K562 (cell line): ENCODE results near the gene UHRF1. TPM values are rescaled to one million over a fixed set of nuclear protein-coding genes. Genes with fewer than 3 reads are reported as not detected.
A peak's percentile ranks its signal among the peaks of the same experiment; 100 is the strongest.

Experiments used
- CREM ChIP-seq: IDR thresholded peaks from 2 replicates; pipeline ENCODE4 v1.6.1; 2014; ENCODE audit warnings: antibody characterized with exemption, low read depth
- ESRRA ChIP-seq: fragments of 450-650 bp; IDR thresholded peaks from 2 replicates; pipeline ENCODE4 v1.6.1; 2014; ENCODE audit warnings: low read depth, mild to moderate bottlenecking, moderate library complexity, borderline replicate concordance
- FOXA1 ChIP-seq: fragments of 450-650 bp; IDR thresholded peaks from 2 replicates; pipeline ENCODE4 v1.6.1; 2016; ENCODE audit warnings: mild to moderate bottlenecking, borderline replicate concordance
- FOXJ2 ChIP-seq: fragments of 200-800 bp; sonication (Bioruptor generic); IDR thresholded peaks from 2 replicates; pipeline ENCODE4 v1.6.1; 2016; ENCODE audit warnings: missing genetic modification characterization, missing compliant biosample characterization
- HMG20A ChIP-seq: fragments of 450-650 bp; formaldehyde crosslinking; conservative IDR thresholded peaks from 2 replicates; pipeline ENCODE4 v1.4.0; 2020; ENCODE audit warnings: mild to moderate bottlenecking, mixed read lengths
- KHSRP ChIP-seq: fragments of 450-650 bp; IDR thresholded peaks from 2 replicates; pipeline ENCODE4 v1.6.1; 2017
- PHB ChIP-seq: fragments of 250-450 bp; sonication (Bioruptor Pico); IDR thresholded peaks from 2 replicates; pipeline ENCODE4 v1.5.0; 2021
- RBM15 ChIP-seq: fragments of 200-400 bp; formaldehyde crosslinking; IDR thresholded peaks from 2 replicates; pipeline ENCODE4 v1.6.1; 2018; ENCODE audit warnings: mild to moderate bottlenecking, low read length, moderate library complexity; ENCODE audit not compliant: insufficient read depth
- RCOR1 ChIP-seq, 2 experiments: IDR thresholded peaks; 2 replicates each; pipeline ENCODE4 v1.6.1; 2012; ENCODE audit warnings: low read depth in 2 of 2, low read length in 2 of 2, borderline replicate concordance in 1 of 2, improper control_type of control experiment in 1 of 2
- SAFB ChIP-seq: fragments of 200-400 bp; formaldehyde crosslinking; IDR thresholded peaks from 2 replicates; pipeline ENCODE4 v1.6.1; 2017; ENCODE audit warnings: low read depth, low read length, borderline replicate concordance
- SAFB2 ChIP-seq: fragments of 200-400 bp; formaldehyde crosslinking; IDR thresholded peaks from 2 replicates; pipeline ENCODE4 v1.6.1; 2018; ENCODE audit warnings: borderline replicate concordance, low read length, low read depth, moderate library complexity; ENCODE audit not compliant: severe bottlenecking
- SMARCA4 ChIP-seq: fragments of 450-650 bp; IDR thresholded peaks from 2 replicates; pipeline ENCODE4 v1.6.1; 2016
- TBL1XR1 ChIP-seq, 2 experiments: IDR thresholded peaks; 2 replicates each; pipeline ENCODE4 v1.6.1; 2012; ENCODE audit warnings: improper control_type of control experiment in 2 of 2, low read length in 2 of 2, mild to moderate bottlenecking in 1 of 2
- ZNF24 ChIP-seq: fragments of 450-650 bp; IDR thresholded peaks from 2 replicates; pipeline ENCODE4 v1.6.1; 2016
- ZZZ3 ChIP-seq: fragments of 450-650 bp; IDR thresholded peaks from 2 replicates; pipeline ENCODE4 v1.6.1; 2016; ENCODE audit warnings: antibody characterized with exemption, mild to moderate bottlenecking, moderate library complexity
- polyA plus RNA-seq, 8 experiments: library from polyadenylated mRNA; depleted of rRNA in 4 of 8; stranded (reverse) in 5 of 8; unstranded in 3 of 8; fragments of >200 nt; fragmentation: Nextera tagmentation in 2 of 8; fragmentation: Illumina TruSeq in 1 of 8; extraction: Ambion mirVana in 2 of 8; extraction: Trizol in 1 of 8; gene quantifications; 2 replicates each; pipeline versions ENCODE4 v1.2.1 to v1.2.3, GENCODE V29; 2011 to 2014; ENCODE audit warnings: inconsistent platforms in 1 of 8, missing spikeins in 1 of 8
- total RNA-seq, 7 experiments: library from RNA; depleted of rRNA in 6 of 7; stranded (reverse); fragments of >200 nt in 6 of 7; fragmentation: Illumina TruSeq in 2 of 7; extraction: Trizol in 2 of 7; gene quantifications; 2 replicates each; pipeline versions ENCODE4 v1.2.1 to v1.2.3, GENCODE V29; 2011 to 2021; ENCODE audit warnings: low replicate concordance in 1 of 7
- TF ChIP-seq, protein P1 (sequence below): fragments of 250-450 bp; sonication (Bioruptor Pico); IDR thresholded peaks from 2 replicates; pipeline ENCODE4 v1.5.0; 2021; ENCODE audit warnings: mild to moderate bottlenecking, moderate library complexity
- TF ChIP-seq, protein P2 (sequence below), 2 experiments: IDR thresholded peaks in 1 of 2; conservative IDR thresholded peaks in 1 of 2; 2 replicates each; pipeline ENCODE4 v1.6.1; 2016; ENCODE audit warnings: low read depth in 2 of 2, mild to moderate bottlenecking in 1 of 2, missing compliant biosample characterization in 1 of 2, missing genetic modification characterization in 1 of 2, moderate library complexity in 1 of 2
- TF ChIP-seq, protein P3 (sequence below), 2 experiments: fragments of 450-650 bp; IDR thresholded peaks; 2 replicates each; pipeline ENCODE4 v1.6.1; 2016
- TF ChIP-seq, protein P4 (sequence below): fragments of 250-450 bp; sonication (Bioruptor Pico); IDR thresholded peaks from 2 replicates; pipeline ENCODE4 v1.8.0; 2021; ENCODE audit warnings: moderate library complexity, mild to moderate bottlenecking, inconsistent platforms

Gene UHRF1
- total and polyA plus RNA-seq, 9 of the 15 experiments (the other 6 are each of a cell fraction or from before 2014, with no cell fraction given), result 6.0 to 101 (median 30.9) TPM

DNA sequence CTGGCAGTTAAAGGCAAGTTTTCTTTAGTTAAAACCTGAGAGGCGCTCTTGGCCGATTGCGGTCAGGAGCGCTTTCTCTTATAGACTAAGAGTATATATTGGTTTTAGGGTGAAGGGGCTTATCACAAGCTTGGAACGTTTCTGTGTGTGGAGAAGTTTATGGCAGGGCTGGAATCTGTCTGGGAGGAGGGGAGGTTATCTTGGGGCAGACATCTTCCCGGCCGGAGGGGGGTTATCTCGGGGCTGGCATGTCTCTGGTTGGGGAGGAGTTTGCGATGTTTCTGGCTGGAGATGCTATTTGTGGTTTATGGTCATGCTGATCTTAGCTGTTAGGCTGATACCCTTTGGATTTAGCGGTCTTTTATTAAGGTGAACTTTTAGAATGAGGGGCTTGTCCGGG lies 78.0 kb downstream of the UHRF1 start (continued):
- TF ChIP-seq, protein P1, sequence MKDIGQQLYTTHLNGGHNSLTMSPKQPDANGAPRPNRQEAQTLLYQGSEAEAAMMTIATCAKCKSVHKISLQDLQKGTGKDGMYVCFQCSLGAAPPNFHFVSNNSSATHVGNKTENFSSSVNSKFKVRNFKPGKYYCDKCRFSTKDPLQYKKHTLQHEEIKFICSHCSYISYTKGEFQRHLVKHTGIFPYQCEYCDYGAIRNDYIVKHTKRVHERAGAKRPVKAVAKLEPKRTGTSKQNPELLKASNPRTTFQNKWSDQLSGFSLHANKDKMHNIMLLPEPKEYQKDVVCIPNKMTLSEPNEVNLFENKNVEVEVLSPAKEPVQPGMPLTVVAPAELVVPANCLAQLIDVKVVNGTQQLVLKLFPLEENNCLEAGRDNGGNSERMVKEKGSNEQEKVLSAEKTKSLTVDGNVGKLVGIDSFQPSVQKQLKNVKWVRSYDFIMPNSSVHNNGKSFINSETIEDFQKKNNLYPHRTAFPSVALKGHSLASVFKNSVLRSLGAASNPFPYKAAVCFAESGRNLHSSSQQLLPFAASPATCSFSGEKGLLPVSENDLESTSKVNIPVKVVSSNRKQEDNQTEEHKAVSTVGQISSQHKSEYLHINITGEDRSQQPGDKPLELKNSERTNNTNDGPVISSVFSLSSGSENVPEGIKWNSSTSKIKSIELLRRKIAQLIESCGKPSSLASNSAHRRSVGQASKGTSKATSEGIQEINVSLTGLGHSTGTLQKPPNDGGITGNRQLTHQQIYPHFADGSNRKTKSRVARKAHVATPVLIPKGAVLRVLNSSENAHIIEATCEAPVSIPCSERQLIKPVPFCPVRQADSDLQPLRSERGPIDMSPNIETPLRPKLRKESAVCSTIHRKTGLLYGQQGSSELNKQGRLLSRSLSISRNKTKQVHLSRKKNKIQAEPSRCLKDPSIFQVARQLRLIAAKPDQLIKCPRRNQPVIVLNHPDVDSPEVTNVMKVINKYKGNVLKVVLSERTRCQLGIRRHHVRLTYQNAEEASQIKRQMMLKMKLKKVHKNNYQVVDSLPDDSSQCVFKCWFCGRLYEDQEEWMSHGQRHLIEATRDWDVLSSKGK (CRISPR knock-in tag), result no peak
- TF ChIP-seq SAFB (no peak), SMARCA4 (0 out of 2 replicates have a peak, but pooled peaks have one; percentile 27), CREM (no peak), TBL1XR1 (IDR thresholded peaks at IDR 0.05; ENCODE audit: low read length in 2 of 2) (peak in 1 of 2 experiments; percentile 14; a peak in 1 of 4 replicates), ESRRA (peak; percentile 41; the same call in 1 of the 2 replicates), RCOR1 (IDR thresholded peaks at IDR 0.05; ENCODE audit: borderline replicate concordance in 1 of 2, low read depth in 2 of 2, low read length in 2 of 2) (peak in 1 of 2 experiments; percentile 83; a peak in 2 of 4 replicates), PHB (CRISPR knock-in tag) (no peak), KHSRP (no peak), RBM15 (no peak), SAFB2 (no peak), FOXA1 (no peak), ZNF24 (no peak), HMG20A (CRISPR knock-in tag) (no peak), FOXJ2 (no peak), ZZZ3 (no peak)
- TF ChIP-seq, protein P2, sequence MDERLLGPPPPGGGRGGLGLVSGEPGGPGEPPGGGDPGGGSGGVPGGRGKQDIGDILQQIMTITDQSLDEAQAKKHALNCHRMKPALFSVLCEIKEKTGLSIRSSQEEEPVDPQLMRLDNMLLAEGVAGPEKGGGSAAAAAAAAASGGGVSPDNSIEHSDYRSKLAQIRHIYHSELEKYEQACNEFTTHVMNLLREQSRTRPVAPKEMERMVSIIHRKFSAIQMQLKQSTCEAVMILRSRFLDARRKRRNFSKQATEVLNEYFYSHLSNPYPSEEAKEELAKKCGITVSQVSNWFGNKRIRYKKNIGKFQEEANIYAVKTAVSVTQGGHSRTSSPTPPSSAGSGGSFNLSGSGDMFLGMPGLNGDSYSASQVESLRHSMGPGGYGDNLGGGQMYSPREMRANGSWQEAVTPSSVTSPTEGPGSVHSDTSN (CRISPR knock-in tag; IDR thresholded peaks at IDR 0.05; ENCODE audit: low read depth), result no peak
- TF ChIP-seq, protein P2 (tag; conservative IDR thresholded peaks at IDR 0.05; ENCODE audit: low read depth), result no peak
- TF ChIP-seq, protein P3, sequence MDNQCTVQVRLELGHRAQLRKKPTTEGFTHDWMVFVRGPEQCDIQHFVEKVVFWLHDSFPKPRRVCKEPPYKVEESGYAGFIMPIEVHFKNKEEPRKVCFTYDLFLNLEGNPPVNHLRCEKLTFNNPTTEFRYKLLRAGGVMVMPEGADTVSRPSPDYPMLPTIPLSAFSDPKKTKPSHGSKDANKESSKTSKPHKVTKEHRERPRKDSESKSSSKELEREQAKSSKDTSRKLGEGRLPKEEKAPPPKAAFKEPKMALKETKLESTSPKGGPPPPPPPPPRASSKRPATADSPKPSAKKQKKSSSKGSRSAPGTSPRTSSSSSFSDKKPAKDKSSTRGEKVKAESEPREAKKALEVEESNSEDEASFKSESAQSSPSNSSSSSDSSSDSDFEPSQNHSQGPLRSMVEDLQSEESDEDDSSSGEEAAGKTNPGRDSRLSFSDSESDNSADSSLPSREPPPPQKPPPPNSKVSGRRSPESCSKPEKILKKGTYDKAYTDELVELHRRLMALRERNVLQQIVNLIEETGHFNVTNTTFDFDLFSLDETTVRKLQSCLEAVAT (IDR thresholded peaks at IDR 0.05), result 0 out of 4 replicates have a peak, but pooled peaks of 1 of the 2 experiments have one; percentile 49
- TF ChIP-seq, protein P4, sequence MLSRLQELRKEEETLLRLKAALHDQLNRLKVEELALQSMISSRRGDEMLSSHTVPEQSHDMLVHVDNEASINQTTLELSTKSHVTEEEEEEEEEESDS, result no peak
